Transverse colon (tissue), 4 donors: ENCODE results near the gene INPP5J.

Experiments used
- CTCF ChIP-seq, 5 experiments: fragments of 200-600 bp in 3 of 5; fragments of 450-650 bp in 2 of 5; sonication (generic) in 3 of 5; IDR thresholded peaks; 1 replicate in 2 of 5; 2 replicates in 3 of 5; pipeline ENCODE4 v1.5.1; 2016 to 2017; ENCODE audit warnings: antibody characterized with exemption in 5 of 5, inconsistent platforms in 3 of 5, mild to moderate bottlenecking in 2 of 5, moderate library complexity in 1 of 5
- POLR2AphosphoS5 ChIP-seq, 3 donors: sonication (generic); formaldehyde crosslinking; IDR thresholded peaks; one replicate each; pipeline ENCODE4 v1.6.1; 2016; ENCODE audit warnings: antibody characterized with exemption in 3 of 3

- no peak for TF ChIP-seq CTCF (IDR thresholded peaks at IDR 0.05)
- TF ChIP-seq POLR2AphosphoS5 (IDR thresholded peaks at IDR 0.05), result no peak
Measured at GRCh38 chr22:31099386-31099785, 23.4 kb upstream of the INPP5J start.
